NT2/D1 (cell line): Measurements from ENCODE around the gene ELP4.

ENCODE experiments used
- SUZ12 ChIP-seq: IDR thresholded peaks from 2 replicates; pipeline ENCODE4 v1.6.1; 2011; ENCODE audit not compliant: insufficient read length, insufficient read depth; ENCODE audit errors: extremely low read depth
- YY1 ChIP-seq: IDR thresholded peaks from 2 replicates; pipeline ENCODE4 v1.6.1; 2011; ENCODE audit not compliant: insufficient read length, insufficient read depth
- ZNF274 ChIP-seq: IDR thresholded peaks from 2 replicates; pipeline ENCODE4 v1.6.1; 2011; ENCODE audit warnings: mild to moderate bottlenecking, low read depth, low read length

GRCh38 chr11:31821235-31821764 lies 311.7 kb downstream of the ELP4 start:
- TF ChIP-seq SUZ12 (no peak), ZNF274 (no peak), YY1 (no peak)
